ENCODE results near the gene TREML1.
"Not testable (repeated sequence)": the region's sequence is repeated elsewhere in the genome, so short reads cannot be mapped to it uniquely, and the experiment has no call there.

Gene TREML1

GRCh38 chr6:41153992-41154625, at the start of gene TREML1:
Gene TREML1, minus strand, starts transcription at chr6:41154347. Its CDS starts 59 bp downstream, at chr6:41154288.
- DNase-seq = no peak

- DNase-seq = no peak
These were observed 47.6 kb upstream of the TREML1 start for GRCh38 chr6:41201764-41202173.

GRCh38 chr6:41200901-41201763, 47.0 kb upstream of the TREML1 start, which contains the start of gene TREML2:
Gene TREML2, minus strand, starts transcription at chr6:41201149. Its CDS starts 141 bp downstream, at chr6:41201008.
- DNase-seq = no peak

- no peak for DNase-seq
These were observed 46.3 kb upstream of the TREML1 start for GRCh38 chr6:41200296-41200900.

GRCh38 chr6:41199552-41200246, 45.6 kb upstream of the TREML1 start:
- DNase-seq = no peak

GRCh38 chr6:41197234-41197633, 43.1 kb upstream of the TREML1 start:
- DNase-seq = no peak

GRCh38 chr6:41194386-41194785, 40.2 kb upstream of the TREML1 start:
- no peak for DNase-seq

GRCh38 chr6:41193884-41194283, 39.7 kb upstream of the TREML1 start:
- no peak for DNase-seq

GRCh38 chr6:41193171-41193734, 39.1 kb upstream of the TREML1 start:
- DNase-seq = no peak

- DNase-seq = no peak
These were observed 37.4 kb upstream of the TREML1 start for GRCh38 chr6:41191569-41191968.

GRCh38 chr6:41190791-41191190, 36.6 kb upstream of the TREML1 start:
- no peak for DNase-seq

- no peak for DNase-seq
These were observed 35.8 kb upstream of the TREML1 start for GRCh38 chr6:41189967-41190366.

- DNase-seq = not testable (repeated sequence)
These were observed 34.9 kb upstream of the TREML1 start for GRCh38 chr6:41189046-41189445.

GRCh38 chr6:41187924-41188886, 34.1 kb upstream of the TREML1 start:
- no peak for DNase-seq

GRCh38 chr6:41186031-41186562, 31.9 kb upstream of the TREML1 start:
- DNase-seq = no peak

GRCh38 chr6:41184761-41185160, 30.6 kb upstream of the TREML1 start:
- DNase-seq = no peak

GRCh38 chr6:41182069-41183034, 28.2 kb upstream of the TREML1 start:
- no peak for DNase-seq

GRCh38 chr6:41181566-41181965, 27.4 kb upstream of the TREML1 start:
- no peak for DNase-seq

GRCh38 chr6:41179163-41179562, 25.0 kb upstream of the TREML1 start:
- no peak for DNase-seq

- no peak for DNase-seq
These were observed 23.5 kb upstream of the TREML1 start for GRCh38 chr6:41177695-41178094.

Data from GOT3 (cell line).